Hematopoietic multipotent progenitor cell (in vitro differentiated cells): Measurements from ENCODE around the gene ITPA. TPM values are rescaled to one million over a fixed set of nuclear protein-coding genes. Genes with fewer than 3 reads are reported as not detected.
"Not testable (repeated sequence)": the region's sequence is repeated elsewhere in the genome, so short reads cannot be mapped to it uniquely, and the experiment has no call there.

ENCODE experiments used
- DNase-seq, 3 donors: peaks; one replicate each; pipeline ENCODE4 v3.0.0-alpha.2; 2011 to 2015; ENCODE audit warnings: low read depth in 2 of 3, low spot score in 2 of 3
- total RNA-seq: library from RNA; depleted of rRNA; stranded (reverse); fragments of >200 nt; gene quantifications from one replicate; pipeline ENCODE4 v1.2.3, GENCODE V29; 2012

Gene ITPA
- total RNA-seq, 1 donor: 34.2 TPM

DNA sequence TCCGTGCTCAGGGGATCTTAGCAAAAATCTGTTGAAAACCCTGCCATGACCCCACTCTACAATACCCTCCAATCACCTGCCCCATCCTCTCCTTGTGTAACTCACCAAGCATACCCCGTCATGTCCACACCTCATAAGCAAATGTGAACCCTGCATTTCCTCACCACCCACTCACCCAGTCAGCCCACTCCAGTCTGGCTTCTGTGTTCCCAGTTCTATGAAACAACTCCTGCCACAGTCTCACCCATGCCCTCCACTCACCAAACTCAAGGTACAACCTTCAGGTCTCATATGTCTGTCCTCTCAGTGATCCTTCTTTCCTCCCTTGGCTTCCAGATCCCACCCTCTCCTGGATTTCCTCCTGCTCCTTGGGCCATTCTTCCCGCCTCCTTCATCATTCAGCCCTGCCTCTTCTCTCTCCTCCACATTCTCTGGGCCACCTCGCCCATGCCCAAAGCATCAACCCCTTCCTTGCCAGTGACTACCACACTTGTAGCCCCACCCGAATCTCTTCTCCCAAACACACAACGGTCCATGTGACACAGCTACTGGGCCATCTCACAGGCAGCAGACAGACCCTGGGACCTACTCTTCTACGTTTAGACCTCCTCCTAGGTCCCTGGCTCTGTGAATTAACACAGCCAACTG lies 13.6 kb upstream of the ITPA start:
- DNase-seq: no peak

- no peak for DNase-seq
Measured at GRCh38 chr20:3199206-3199605, 10.1 kb upstream of the ITPA start.

GRCh38 chr20:3199976-3200755 lies 9.1 kb upstream of the ITPA start:
- DNase-seq: no peak

DNA sequence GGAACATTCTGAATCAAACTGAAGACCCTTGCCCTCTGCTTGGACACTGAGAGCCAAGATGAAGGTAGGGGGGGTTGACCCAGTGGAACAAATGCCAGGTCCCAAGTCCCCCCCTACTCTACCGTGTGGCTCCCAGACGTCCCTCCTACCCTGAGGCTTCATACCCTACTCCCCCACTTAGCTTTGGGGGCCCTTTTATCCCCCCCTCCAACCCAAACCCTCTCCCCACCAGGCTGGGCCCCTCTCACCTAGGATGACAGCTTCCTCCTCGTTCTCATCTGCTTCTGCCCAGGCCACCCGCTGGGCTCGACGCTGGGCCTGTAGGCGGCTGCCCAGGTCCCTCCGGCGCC lies 6.4 kb upstream of the ITPA start:
- no peak for DNase-seq

- DNase-seq: peak in 1 of 3 donors; percentile 17
Measured at GRCh38 chr20:3203315-3204123, 5.8 kb upstream of the ITPA start.

GRCh38 chr20:3204124-3204794 lies 5.0 kb upstream of the ITPA start, which contains the start of gene DDRGK1:
Gene DDRGK1, minus strand, starts transcription at chr20:3204682. Its CDS starts 55 bp downstream, at chr20:3204627.
- DNase-seq: peak; percentile 85 to 94 (median 93)

GRCh38 chr20:3208786-3209256 lies 477 bp upstream of the ITPA start:
- peak in 2 of 3 donors; percentile 32 to 51 for DNase-seq

DNA sequence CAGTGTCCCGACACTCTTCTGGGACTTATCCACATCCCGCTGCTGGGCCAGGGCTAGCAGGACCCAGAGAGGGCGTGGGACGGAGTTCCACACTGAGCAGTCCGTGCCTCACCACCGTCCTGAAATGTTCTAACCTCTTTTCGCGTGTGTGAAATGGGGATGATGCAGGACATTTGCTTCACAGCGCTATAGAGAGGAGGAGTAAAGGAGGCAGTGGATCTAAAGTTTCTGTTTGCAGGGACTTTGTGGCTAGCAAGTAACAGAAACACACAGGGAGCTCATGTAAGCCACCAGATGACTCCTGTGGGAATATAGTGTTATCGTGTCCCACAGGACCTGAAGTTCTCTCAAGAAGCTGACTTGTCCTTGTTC lies 634 bp downstream of the ITPA start:
- no peak for DNase-seq

DNA sequence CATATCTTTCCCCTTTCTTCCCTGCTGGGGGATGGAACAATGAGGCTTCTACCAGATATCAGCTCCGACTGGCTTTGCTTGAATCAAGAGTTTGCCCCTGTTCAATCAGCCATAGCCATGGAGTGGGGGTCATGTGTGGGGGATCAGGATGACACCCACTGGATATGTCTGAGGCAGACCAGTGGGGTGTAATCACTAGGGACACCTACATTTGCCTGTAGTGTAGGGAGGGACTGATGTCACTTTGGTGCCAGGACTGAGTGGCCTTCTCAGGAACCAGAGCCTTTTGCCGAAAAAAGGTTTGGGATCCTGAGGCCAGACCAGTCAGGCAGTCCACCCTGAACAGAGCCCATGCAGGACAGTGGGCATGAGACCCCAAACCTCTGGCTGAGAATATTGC lies 1.0 kb downstream of the ITPA start:
- DNase-seq: no peak

- no peak for DNase-seq
Measured at GRCh38 chr20:3213226-3213625, 3.9 kb downstream of the ITPA start.

- DNase-seq: not testable (repeated sequence)
Measured at GRCh38 chr20:3215359-3215917, 6.1 kb downstream of the ITPA start.

GRCh38 chr20:3218307-3218988 lies 9.2 kb downstream of the ITPA start:
- peak in 2 of 3 donors; percentile 53 to 72 for DNase-seq

- DNase-seq: no peak
Measured at GRCh38 chr20:3221398-3222226, 12.3 kb downstream of the ITPA start.

DNA sequence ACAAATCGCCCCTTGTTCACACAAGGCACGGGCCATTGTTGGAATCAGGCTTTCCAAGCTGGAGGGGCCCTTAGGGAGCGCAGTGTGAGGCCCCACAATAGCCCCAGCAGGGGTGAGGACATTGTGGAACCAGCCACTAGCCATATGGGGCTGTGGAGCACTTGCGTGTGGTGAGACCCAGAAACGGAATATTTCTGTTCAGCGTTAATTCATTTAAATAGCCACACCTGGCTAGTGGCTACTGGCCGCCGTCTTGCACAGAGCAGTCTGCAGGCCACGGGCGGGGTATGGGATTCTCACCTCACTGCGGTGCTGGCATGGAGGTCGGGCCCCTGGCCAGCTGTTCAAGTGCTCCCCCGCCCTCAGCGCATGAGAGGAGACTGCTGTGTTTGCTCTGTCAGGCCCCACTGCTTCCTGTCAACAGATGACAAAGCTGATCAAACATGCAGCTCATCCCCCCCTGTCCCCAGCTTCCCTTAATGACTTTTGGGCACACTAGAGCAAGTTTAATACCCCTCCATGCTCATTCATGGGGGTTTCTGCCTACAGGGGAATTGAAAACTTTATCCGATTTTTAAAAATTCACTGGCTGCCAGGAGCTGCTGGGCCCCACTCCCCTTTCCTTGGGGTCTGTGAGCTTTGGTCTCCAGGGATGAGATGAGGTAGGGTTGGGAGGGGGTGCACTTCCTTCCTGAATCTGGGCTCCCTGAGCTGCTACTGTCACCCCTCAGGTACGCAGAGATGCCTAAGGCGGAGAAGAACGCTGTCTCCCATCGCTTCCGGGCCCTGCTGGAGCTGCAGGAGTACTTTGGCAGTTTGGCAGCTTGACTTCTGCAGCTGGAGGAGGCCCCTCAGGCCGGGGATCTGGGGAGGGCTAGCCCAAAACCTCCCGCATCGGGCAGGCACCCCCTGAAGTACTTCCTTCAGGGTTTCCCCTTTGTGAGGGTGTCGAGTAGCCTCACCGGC lies 13.6 kb downstream of the ITPA start:
- DNase-seq: peak in 2 of 3 donors; percentile 76 to 91

GRCh38 chr20:3223651-3223993 lies 14.3 kb downstream of the ITPA start:
- no peak for DNase-seq

GRCh38 chr20:3223994-3224680 lies 14.8 kb downstream of the ITPA start:
- no peak for DNase-seq

GRCh38 chr20:3224681-3225421 lies 15.6 kb downstream of the ITPA start:
- no peak for DNase-seq
